HepG2 (cell line): ENCODE results near the gene CLTCL1. TPM values are rescaled to one million over a fixed set of nuclear protein-coding genes. Genes with fewer than 3 reads are reported as not detected.

Experiments used
- ATAC-seq: fragments of 200-7000 bp; cut with Tn5 transposase; 3 replicates; pipeline ENCODE4 v1.9.1; 2020; ENCODE audit warnings: mild to moderate bottlenecking, moderate library complexity
- BruUV-seq: library from RNA; stranded (reverse); fragments of 400-500 nt; replicated peaks from 2 replicates; lab custom pipeline; 2021; lab: Mats Ljungman, UMichigan
- CTCF ChIA-PET: fragments of 300-600 bp; formaldehyde crosslinking; extraction: SDS; loops from one replicate; lab custom pipeline; 2021; ENCODE audit warnings: low total read pairs, inconsistent platforms, low intra/inter-chr PET ratio; lab: Yijun Ruan, JAX
- POLR2A ChIA-PET: fragments of 350-600 bp; sonication (Branson Sonifier 250); formaldehyde crosslinking; loops from one replicate; lab custom pipeline; 2020; ENCODE audit warnings: antibody characterized with exemption, inconsistent platforms; lab: Yijun Ruan, JAX
- DNase-seq: peaks from one replicate; pipeline ENCODE4 v3.0.0-alpha.2; 2015; ENCODE audit warnings: low spot score
- FAIRE-seq: peaks from 3 replicates; lab custom pipeline; 2011; peaks lifted over from hg19 to GRCh38; lab: Jason Lieb, UNC
- H2AFZ ChIP-seq: one replicate; pipeline ENCODE4 v1.6.1; 2011; ENCODE audit warnings: low read length, inconsistent platforms
- H3K27ac ChIP-seq: fragments of 300-600 bp; 3 replicates; pipeline ENCODE4 v1.8.0; 2011; ENCODE audit warnings: mixed run types, mild to moderate bottlenecking, mixed read lengths, low read length, inconsistent platforms; ENCODE audit not compliant: insufficient read depth; ENCODE audit errors: extremely low read length
- H3K27me3 ChIP-seq, 2 experiments: fragments of 200-600 bp in 1 of 2; 2 replicates in 1 of 2; 3 replicates in 1 of 2; pipeline versions ENCODE4 v1.6.0 to v1.8.0; 2011; ENCODE audit warnings: low read length in 2 of 2, mild to moderate bottlenecking in 2 of 2, moderate library complexity in 2 of 2, inconsistent platforms in 1 of 2; ENCODE audit not compliant: insufficient read depth in 2 of 2, control insufficient read depth in 1 of 2
- H3K36me3 ChIP-seq, 2 experiments: fragments of 200-600 bp in 1 of 2; replicated peaks in 1 of 2; 2 replicates in 1 of 2; 3 replicates in 1 of 2; pipeline versions ENCODE4 v1.5.1 to v1.8.0; 2011; ENCODE audit warnings: low read length in 2 of 2, inconsistent platforms in 1 of 2; ENCODE audit not compliant: insufficient read depth in 2 of 2, control insufficient read depth in 1 of 2
- H3K4me1 ChIP-seq: 2 replicates; pipeline ENCODE4 v1.5.1; 2012; ENCODE audit warnings: low read length, inconsistent platforms; ENCODE audit not compliant: insufficient read depth
- H3K4me2 ChIP-seq: 2 replicates; pipeline ENCODE4 v1.6.0; 2011; ENCODE audit warnings: low read depth, low read length, inconsistent platforms
- H3K4me3 ChIP-seq, 3 experiments: fragments of 200-600 bp in 1 of 3; sonication (generic), shearing (Covaris generic) in 1 of 3; replicated peaks in 1 of 3; 2 replicates each; pipeline ENCODE4 v1.5.1; 2011 to 2016; ENCODE audit warnings: low read length in 3 of 3, inconsistent platforms in 2 of 3, low read depth in 2 of 3, mild to moderate bottlenecking in 2 of 3, control low read depth in 1 of 3, mixed read lengths in 1 of 3; ENCODE audit not compliant: insufficient read depth in 1 of 3
- H3K79me2 ChIP-seq: one replicate; pipeline ENCODE4 v1.6.1; 2011; ENCODE audit warnings: low read length, inconsistent platforms; ENCODE audit not compliant: insufficient read depth
- H3K9ac ChIP-seq: 2 replicates; pipeline ENCODE4 v1.6.0; 2011; ENCODE audit warnings: mild to moderate bottlenecking, low read depth, low read length, inconsistent platforms; ENCODE audit not compliant: insufficient read depth
- H3K9me3 ChIP-seq: 2 replicates; pipeline ENCODE4 v1.5.1; 2012; ENCODE audit warnings: mild to moderate bottlenecking, low read length
- H4K20me1 ChIP-seq: 2 replicates; pipeline ENCODE4 v1.6.0; 2011; ENCODE audit warnings: inconsistent platforms, mild to moderate bottlenecking, low read length, moderate library complexity; ENCODE audit not compliant: insufficient read depth
- HMGA1 ChIP-seq: sonication (generic); formaldehyde crosslinking; conservative IDR thresholded peaks from 2 replicates; pipeline ENCODE4 v1.4.0; 2020; ENCODE audit warnings: missing genetic modification reagents
- KLF13 ChIP-seq: sonication (generic); formaldehyde crosslinking; IDR thresholded peaks from 2 replicates; pipeline ENCODE4 v1.4.0; 2020; ENCODE audit warnings: mild to moderate bottlenecking, missing genetic modification reagents
- MATR3 ChIP-seq: sonication (generic); formaldehyde crosslinking; IDR thresholded peaks from 2 replicates; pipeline ENCODE4 v1.4.0; 2020; ENCODE audit warnings: missing genetic modification reagents
- MAZ ChIP-seq, 2 experiments: sonication (generic) in 1 of 2; formaldehyde crosslinking in 1 of 2; IDR thresholded peaks; 2 replicates each; pipeline versions ENCODE4 v1.5.0 to v1.6.1; 2012 to 2020; ENCODE audit warnings: low read depth in 2 of 2, mild to moderate bottlenecking in 2 of 2, borderline replicate concordance in 1 of 2, improper control_type of control experiment in 1 of 2, low read length in 1 of 2, missing genetic modification reagents in 1 of 2, moderate library complexity in 1 of 2
- PCBP1 ChIP-seq: fragments of 200-400 bp; formaldehyde crosslinking; IDR thresholded peaks from 2 replicates; pipeline ENCODE4 v1.6.1; 2017; ENCODE audit warnings: mild to moderate bottlenecking, low read depth, low read length, borderline replicate concordance
- YEATS4 ChIP-seq: sonication (generic); formaldehyde crosslinking; IDR thresholded peaks from 2 replicates; pipeline ENCODE4 v1.4.0; 2020; ENCODE audit warnings: missing genetic modification reagents, borderline replicate concordance
- ZBTB10 ChIP-seq: sonication (generic); formaldehyde crosslinking; IDR thresholded peaks from 2 replicates; pipeline ENCODE4 v1.4.0; 2020; ENCODE audit warnings: missing genetic modification reagents, borderline replicate concordance
- ZC3H4 ChIP-seq: sonication (generic); formaldehyde crosslinking; IDR thresholded peaks from 2 replicates; pipeline ENCODE4 v1.4.0; 2020; ENCODE audit warnings: missing genetic modification reagents, borderline replicate concordance
- WGBS: methylation state at CpG from one replicate; pipeline ENCODE4 v1.1.6; 2017; ENCODE audit warnings: low lambda C conversion rate; 5-methylcytosine and 5-hydroxymethylcytosine counted together
- in situ Hi-C: cut with HindIII; loops from 2 replicates; pipeline ENCODE4 v1.10.0; 2017; ENCODE audit warnings: low pct_unique_long_range_greater_than_20kb; ENCODE audit not compliant: extremely low pct_ligation_motif_present
- intact Hi-C: fragments of 100-400 bp; cut with micrococcal nuclease; formaldehyde crosslinking; loops from one replicate; pipeline ENCODE4 v1.10.0; 2022; ENCODE audit not compliant: unreplicated experiment
- polyA plus RNA-seq, 8 experiments: library from polyadenylated mRNA; depleted of rRNA in 3 of 8; stranded (reverse) in 7 of 8; unstranded in 1 of 8; fragments of >200 nt; fragmentation: Illumina TruSeq in 4 of 8; extraction: Trizol in 4 of 8; gene quantifications; 2 replicates each; pipeline versions ENCODE4 v1.2.1 to v1.2.3, GENCODE V29; 2011 to 2016; ENCODE audit warnings: low read depth in 4 of 8, missing spikeins in 1 of 8, mixed read lengths in 1 of 8; ENCODE audit not compliant: insufficient read depth in 1 of 8
- total RNA-seq, 5 experiments: library from RNA; depleted of rRNA; stranded (reverse); fragments of >200 nt; fragmentation: Illumina TruSeq; extraction: Trizol; gene quantifications; 2 replicates each; pipeline ENCODE4 v1.2.3, GENCODE V29; 2016; ENCODE audit warnings: low read depth in 1 of 5
- TF ChIP-seq, protein P1 (sequence below): fragments of 450-650 bp; IDR thresholded peaks from 2 replicates; pipeline ENCODE4 v1.6.1; 2016

CLTCL1 gene
- total and polyA plus RNA-seq, 2 of the 13 experiments (the other 11 are each of a cell fraction or from before 2014, with no cell fraction given), result 8.1 to 10.9 TPM

DNA sequence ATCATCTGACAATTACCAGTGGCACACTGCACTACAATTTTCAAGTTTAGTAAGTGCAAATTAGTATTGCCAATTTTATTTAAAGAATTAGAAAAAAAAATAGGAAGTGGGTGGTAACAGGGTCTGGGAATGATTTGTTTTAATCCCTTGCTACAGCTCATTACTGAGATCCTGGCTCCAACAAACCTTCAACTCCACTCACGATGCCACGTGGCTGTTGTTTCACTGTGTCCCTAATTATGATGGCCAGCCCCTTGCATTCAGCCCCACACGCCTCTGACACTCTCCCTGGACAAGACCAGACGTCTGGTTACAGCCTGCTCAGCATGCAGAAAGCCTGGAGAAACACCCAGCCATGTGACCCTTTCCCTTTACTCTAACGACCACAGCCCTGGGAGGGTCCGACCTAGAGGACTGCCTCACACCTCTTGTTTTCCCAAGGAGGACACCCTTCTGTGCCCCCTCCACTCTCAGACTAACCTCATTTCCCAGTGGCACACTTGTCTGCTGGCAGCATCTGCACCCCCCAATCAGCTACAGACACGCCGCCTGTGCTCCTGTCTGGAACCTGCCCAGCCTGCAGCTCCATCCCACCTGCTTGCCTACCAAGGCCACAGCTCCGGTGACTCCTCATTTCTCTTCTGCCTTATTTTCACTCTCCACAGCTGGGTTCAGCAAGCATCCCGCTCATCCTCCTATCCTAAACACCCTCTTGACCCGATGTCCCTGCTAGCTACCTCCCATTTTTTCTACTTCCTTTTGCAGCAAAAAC is 94.5 kb downstream of the CLTCL1 start:
- H3K4me1 ChIP-seq, result no peaks in the 10 kb centered on the region
- POLR2A ChIA-PET, result interaction anchor here (1.9 kb wide), 1 partner anchor 19 kb away, joined by 4 read pairs; the partner anchor contains the start of gene SLC25A1
- no peaks in the 10 kb centered on the region for H3K79me2 ChIP-seq
- peaks cover 0 to 2% of the 10 kb centered on the region in 2 experiments; a peak in 3 of 5 replicates for H3K36me3 ChIP-seq
- no peaks in the 10 kb centered on the region for H4K20me1 ChIP-seq
- no peaks in the 10 kb centered on the region for H3K9me3 ChIP-seq
- no TSS peak for BruUV-seq
- H3K27me3 ChIP-seq, result no peaks in the 10 kb centered on the region
- 89% methylated on average over 11 of the region's 11 CpGs for WGBS
- no peak overlapping the region for H3K27ac ChIP-seq
- no peak overlapping the region for H3K4me3 ChIP-seq
- no peak for FAIRE-seq
- intact Hi-C loops, result no loop called here
- no peak overlapping the region for H3K9ac ChIP-seq
- H2AFZ ChIP-seq, result no peak overlapping the region
- CTCF ChIA-PET, result no interaction called here
- no peak overlapping the region for H3K4me2 ChIP-seq
- in situ Hi-C loops, result no loop called here
- no peak for DNase-seq
- TF ChIP-seq PCBP1, result no peak
- TF ChIP-seq, protein P1, sequence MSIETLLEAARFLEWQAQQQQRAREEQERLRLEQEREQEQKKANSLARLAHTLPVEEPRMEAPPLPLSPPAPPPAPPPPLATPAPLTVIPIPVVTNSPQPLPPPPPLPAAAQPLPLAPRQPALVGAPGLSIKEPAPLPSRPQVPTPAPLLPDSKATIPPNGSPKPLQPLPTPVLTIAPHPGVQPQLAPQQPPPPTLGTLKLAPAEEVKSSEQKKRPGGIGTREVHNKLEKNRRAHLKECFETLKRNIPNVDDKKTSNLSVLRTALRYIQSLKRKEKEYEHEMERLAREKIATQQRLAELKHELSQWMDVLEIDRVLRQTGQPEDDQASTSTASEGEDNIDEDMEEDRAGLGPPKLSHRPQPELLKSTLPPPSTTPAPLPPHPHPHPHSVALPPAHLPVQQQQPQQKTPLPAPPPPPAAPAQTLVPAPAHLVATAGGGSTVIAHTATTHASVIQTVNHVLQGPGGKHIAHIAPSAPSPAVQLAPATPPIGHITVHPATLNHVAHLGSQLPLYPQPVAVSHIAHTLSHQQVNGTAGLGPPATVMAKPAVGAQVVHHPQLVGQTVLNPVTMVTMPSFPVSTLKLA, result no peak
- no peak for TF ChIP-seq ZBTB10 (CRISPR knock-in tag)
- no peak for TF ChIP-seq ZC3H4 (CRISPR knock-in tag)
- no peak for TF ChIP-seq HMGA1
- TF ChIP-seq YEATS4 (CRISPR knock-in tag), result no peak
- no peak for TF ChIP-seq MATR3 (CRISPR knock-in tag)
- no peak for TF ChIP-seq KLF13
- TF ChIP-seq MAZ (IDR thresholded peaks at IDR 0.05; ENCODE audit: borderline replicate concordance, low read depth, low read length), result no peak
- no peak for TF ChIP-seq MAZ (CRISPR knock-in tag; IDR thresholded peaks at IDR 0.05; ENCODE audit: low read depth)
- TF ChIP-seq, all 625 proteins: peak for 0
- ATAC-seq, result no peak
